ENCODE results near the gene TMEM43.

DNA sequence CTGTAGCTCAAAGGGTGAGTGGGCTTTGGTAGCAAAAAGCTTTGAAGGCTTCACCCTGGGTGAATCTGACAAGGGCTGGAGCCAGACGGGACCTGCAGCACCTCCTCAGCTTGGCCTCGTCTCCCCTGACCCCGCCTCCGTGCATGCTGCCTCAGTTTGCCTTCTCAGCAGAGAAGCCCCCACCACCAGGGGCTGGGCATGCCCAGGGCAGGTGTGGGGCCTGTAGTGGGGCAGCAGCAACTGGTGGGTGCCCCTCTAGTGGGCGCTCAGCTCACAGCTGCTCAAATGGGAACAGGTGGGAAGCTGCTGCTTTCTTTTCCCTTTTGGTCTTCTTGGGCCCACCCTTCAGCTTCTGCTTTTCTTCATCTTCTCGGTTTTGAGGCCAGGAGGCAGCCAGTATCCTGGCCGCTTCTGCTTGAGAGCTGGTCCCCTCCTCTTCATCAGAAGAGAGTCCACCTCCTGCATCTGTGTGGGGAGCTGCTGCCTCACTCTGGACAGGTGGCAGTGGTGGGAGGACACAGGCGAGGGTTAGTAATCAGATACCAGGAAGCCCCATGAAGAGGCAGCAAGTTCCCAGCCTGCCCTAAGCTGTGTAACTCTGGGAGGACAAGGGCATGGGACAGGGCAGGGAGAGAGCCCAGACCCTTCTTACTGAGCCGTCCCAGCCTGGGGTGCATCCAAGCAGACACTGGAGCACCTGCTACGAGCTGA, 21.0 kb downstream of the TMEM43 start:
- TF ChIP-seq, protein P1, sequence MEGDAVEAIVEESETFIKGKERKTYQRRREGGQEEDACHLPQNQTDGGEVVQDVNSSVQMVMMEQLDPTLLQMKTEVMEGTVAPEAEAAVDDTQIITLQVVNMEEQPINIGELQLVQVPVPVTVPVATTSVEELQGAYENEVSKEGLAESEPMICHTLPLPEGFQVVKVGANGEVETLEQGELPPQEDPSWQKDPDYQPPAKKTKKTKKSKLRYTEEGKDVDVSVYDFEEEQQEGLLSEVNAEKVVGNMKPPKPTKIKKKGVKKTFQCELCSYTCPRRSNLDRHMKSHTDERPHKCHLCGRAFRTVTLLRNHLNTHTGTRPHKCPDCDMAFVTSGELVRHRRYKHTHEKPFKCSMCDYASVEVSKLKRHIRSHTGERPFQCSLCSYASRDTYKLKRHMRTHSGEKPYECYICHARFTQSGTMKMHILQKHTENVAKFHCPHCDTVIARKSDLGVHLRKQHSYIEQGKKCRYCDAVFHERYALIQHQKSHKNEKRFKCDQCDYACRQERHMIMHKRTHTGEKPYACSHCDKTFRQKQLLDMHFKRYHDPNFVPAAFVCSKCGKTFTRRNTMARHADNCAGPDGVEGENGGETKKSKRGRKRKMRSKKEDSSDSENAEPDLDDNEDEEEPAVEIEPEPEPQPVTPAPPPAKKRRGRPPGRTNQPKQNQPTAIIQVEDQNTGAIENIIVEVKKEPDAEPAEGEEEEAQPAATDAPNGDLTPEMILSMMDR (IDR thresholded peaks at IDR 0.05) = no peak
- TF ChIP-seq POLR2A (IDR thresholded peaks at IDR 0.05) = no peak
